H1 (cell line): ENCODE measurements around the gene DNA2. TPM values are rescaled to one million over a fixed set of nuclear protein-coding genes. Genes with fewer than 3 reads are reported as not detected.

Experiments
- NRF1 ChIP-seq: IDR thresholded peaks from 2 replicates; pipeline ENCODE4 v1.6.1; 2011; ENCODE audit warnings: mild to moderate bottlenecking, low read depth, low read length, improper control_type of control experiment
- polyA plus RNA-seq, 7 experiments: library from polyadenylated mRNA; depleted of rRNA in 3 of 7; stranded (reverse) in 5 of 7; unstranded in 2 of 7; fragments of >200 nt in 5 of 7; fragments of 200-250 nt in 2 of 7; gene quantifications; 1 replicate in 5 of 7; 2 replicates in 1 of 7; 4 replicates in 1 of 7; pipeline versions ENCODE4 v1.2.1 to v1.2.3, GENCODE V29; 2011 to 2013; ENCODE audit warnings: missing spikeins in 2 of 7, mixed read lengths in 2 of 7
- total RNA-seq: library from RNA; stranded (reverse); fragmentation: NEBNext Ultra II Directional; extraction: Animal tissue kit (Norgen Biotek cat#: 25700); gene quantifications from 2 replicates; pipeline ENCODE4 v1.2.1, GENCODE V29; 2021

Gene DNA2
- total and polyA plus RNA-seq, 2 of the 8 experiments (the other 6 are each of a cell fraction or from before 2014, with no cell fraction given) = 16.0 to 57.9 TPM

DNA sequence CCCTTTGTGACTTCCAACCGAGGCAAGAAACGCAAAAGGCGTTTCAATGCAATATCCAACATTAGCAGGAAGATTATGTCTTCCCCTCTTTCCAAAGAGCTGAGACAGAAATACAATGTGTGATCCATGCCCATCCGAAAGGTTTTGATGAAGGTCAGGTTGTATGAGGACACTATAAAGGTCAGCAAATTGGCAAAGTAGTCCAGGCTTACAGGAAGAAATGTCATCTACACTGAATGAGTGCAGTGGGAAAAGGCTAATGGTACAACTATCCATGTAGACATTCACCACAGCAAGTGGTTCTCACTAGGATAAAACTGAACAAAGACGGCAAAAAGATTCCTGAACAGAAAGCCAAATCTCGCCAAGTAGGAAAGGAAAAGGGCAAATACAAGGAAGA lies 27.8 kb upstream of the DNA2 start (continued):
- no peak for TF ChIP-seq NRF1
